ENCODE measurements around the gene PREB.

PREB gene

DNA sequence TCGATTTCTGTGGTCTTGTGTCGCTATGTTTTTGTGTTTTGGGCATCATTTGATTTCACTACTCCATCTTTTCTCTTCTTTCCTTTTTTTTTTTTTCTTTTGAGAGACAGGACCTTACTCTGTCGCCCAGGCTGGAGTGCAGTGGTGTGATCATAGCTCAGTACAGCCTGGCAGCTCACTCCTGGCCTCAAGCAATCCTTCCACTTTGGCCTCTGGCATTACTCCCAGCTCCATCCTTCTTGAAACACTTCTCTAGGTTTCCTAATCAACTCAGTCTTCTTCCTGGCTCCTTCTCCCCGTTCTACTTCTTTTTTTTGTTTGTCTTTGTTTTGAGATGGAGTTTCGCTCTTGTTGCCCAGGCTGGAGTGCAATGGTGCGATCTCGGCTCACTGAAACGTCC, 40.9 kb upstream of the PREB start:
- H4K20me1 ChIP-seq (ENCODE audit: insufficient read depth, low read length, poor library complexity, severe bottlenecking), result no peaks in the 10 kb centered on the region
- no peak overlapping the region for H3K9ac ChIP-seq (ENCODE audit: low read depth, low read length, poor library complexity, severe bottlenecking)
- H2AFZ ChIP-seq (ENCODE audit: low read length), result no peak overlapping the region
- no peak for TF ChIP-seq CTCF (conservative IDR thresholded peaks at IDR 0.05; ENCODE audit: low read length)
- no peak for TF ChIP-seq EZH2phosphoT487 (IDR thresholded peaks at IDR 0.05; ENCODE audit: borderline replicate concordance)
- no peaks in the 10 kb centered on the region for H3K9me3 ChIP-seq (ENCODE audit: insufficient read depth, low read depth, low read length)
- no peaks in the 10 kb centered on the region for H3K9me2 ChIP-seq (replicated peaks; ENCODE audit: low read depth, low read length)
- no peaks in the 10 kb centered on the region for H3F3A ChIP-seq (ENCODE audit: low read depth)
- H3K4me3 ChIP-seq (ENCODE audit: low read length, poor library complexity, severe bottlenecking), result no peak overlapping the region
- no peaks in the 10 kb centered on the region for H3K36me3 ChIP-seq (ENCODE audit: insufficient read depth, low read length)
- no peaks in the 10 kb centered on the region for H3K27me3 ChIP-seq (ENCODE audit: insufficient read depth, low read length, poor library complexity, severe bottlenecking)
- H3K4me1 ChIP-seq (ENCODE audit: insufficient read depth, low read length, poor library complexity, severe bottlenecking), result no peaks in the 10 kb centered on the region
- no peaks in the 10 kb centered on the region for H3K79me2 ChIP-seq (ENCODE audit: insufficient read depth, low read length)
- H3K4me2 ChIP-seq (ENCODE audit: low read depth, low read length, poor library complexity, severe bottlenecking), result no peak overlapping the region

- Histone ChIP-seq H3K4me1 (ENCODE audit: insufficient read depth, low read length, poor library complexity, severe bottlenecking) (no peaks in the 10 kb centered on the region), H3K79me2 (ENCODE audit: insufficient read depth, low read length) (no peaks in the 10 kb centered on the region), H3K9me3 (ENCODE audit: insufficient read depth, low read depth, low read length) (no peaks in the 10 kb centered on the region), H3K4me3 (ENCODE audit: low read length, poor library complexity, severe bottlenecking) (no peak overlapping the region), H3K36me3 (ENCODE audit: insufficient read depth, low read length) (no peaks in the 10 kb centered on the region), H3K9ac (ENCODE audit: low read depth, low read length, poor library complexity, severe bottlenecking) (no peak overlapping the region), H3F3A (ENCODE audit: low read depth) (no peaks in the 10 kb centered on the region), H2AFZ (ENCODE audit: low read length) (no peak overlapping the region), H4K20me1 (ENCODE audit: insufficient read depth, low read length, poor library complexity, severe bottlenecking) (no peaks in the 10 kb centered on the region), H3K9me2 (replicated peaks; ENCODE audit: low read depth, low read length) (no peaks in the 10 kb centered on the region), H3K27me3 (ENCODE audit: insufficient read depth, low read length, poor library complexity, severe bottlenecking) (no peaks in the 10 kb centered on the region), H3K4me2 (ENCODE audit: low read depth, low read length, poor library complexity, severe bottlenecking) (no peak overlapping the region)
- TF ChIP-seq CTCF (conservative IDR thresholded peaks at IDR 0.05; ENCODE audit: low read length) (no peak; the same call in 1 of the 2 replicates), EZH2phosphoT487 (IDR thresholded peaks at IDR 0.05; ENCODE audit: borderline replicate concordance) (no peak)
These were observed 40.2 kb upstream of the PREB start for GRCh38 chr2:27174638-27175037.

DNA sequence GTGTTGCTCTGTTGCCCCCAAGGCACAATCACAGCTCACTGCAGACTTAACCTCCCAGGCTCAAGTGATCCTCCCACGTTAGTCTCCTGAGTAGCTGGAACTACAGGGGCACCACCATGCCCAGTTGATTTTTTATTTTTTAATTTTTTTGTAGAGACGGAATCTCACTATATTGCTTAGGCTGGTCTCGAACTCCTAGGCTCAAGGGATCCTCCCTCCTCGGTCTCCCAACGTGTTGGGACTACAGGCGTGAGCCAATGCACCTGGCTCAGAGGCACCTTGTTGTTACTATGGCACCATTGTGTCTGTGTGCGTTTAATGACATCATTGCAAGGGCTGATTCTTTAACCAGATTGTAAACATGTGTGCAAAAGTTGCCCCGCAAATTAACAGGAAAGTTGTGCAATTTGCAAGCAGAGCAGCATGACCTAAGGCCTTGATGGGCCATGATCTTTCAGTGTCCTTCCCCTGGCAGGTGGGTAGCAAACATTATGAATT, 37.0 kb upstream of the PREB start:
- Histone ChIP-seq H4K20me1 (ENCODE audit: insufficient read depth, low read length, poor library complexity, severe bottlenecking) (no peaks in the 10 kb centered on the region), H2AFZ (ENCODE audit: low read length) (no peak overlapping the region), H3K4me3 (ENCODE audit: low read length, poor library complexity, severe bottlenecking) (no peak overlapping the region), H3K9me2 (replicated peaks; ENCODE audit: low read depth, low read length) (no peaks in the 10 kb centered on the region), H3K4me1 (ENCODE audit: insufficient read depth, low read length, poor library complexity, severe bottlenecking) (no peaks in the 10 kb centered on the region), H3K9ac (ENCODE audit: low read depth, low read length, poor library complexity, severe bottlenecking) (no peak overlapping the region), H3K36me3 (ENCODE audit: insufficient read depth, low read length) (no peaks in the 10 kb centered on the region), H3K27me3 (ENCODE audit: insufficient read depth, low read length, poor library complexity, severe bottlenecking) (no peaks in the 10 kb centered on the region), H3F3A (ENCODE audit: low read depth) (no peaks in the 10 kb centered on the region), H3K4me2 (ENCODE audit: low read depth, low read length, poor library complexity, severe bottlenecking) (no peak overlapping the region), H3K79me2 (ENCODE audit: insufficient read depth, low read length) (no peaks in the 10 kb centered on the region), H3K9me3 (ENCODE audit: insufficient read depth, low read depth, low read length) (no peaks in the 10 kb centered on the region)
- TF ChIP-seq CTCF (conservative IDR thresholded peaks at IDR 0.05; ENCODE audit: low read length) (no peak), EZH2phosphoT487 (IDR thresholded peaks at IDR 0.05; ENCODE audit: borderline replicate concordance) (no peak)
